ENCODE measurements around the gene INSL3.

GRCh38 chr19:17796838-17797423, 24.4 kb downstream of the INSL3 start:
- TF ChIP-seq CTCF (IDR thresholded peaks at IDR 0.05) (no peak), POLR2A (IDR thresholded peaks at IDR 0.05) (no peak)
